HG03060 (cell line): ENCODE results near the gene YPEL3.
A peak's percentile ranks its signal among the peaks of the same experiment; 100 is the strongest.
"Not testable (repeated sequence)": the region's sequence is repeated elsewhere in the genome, so short reads cannot be mapped to it uniquely, and the experiment has no call there.

Experiments used
- ATAC-seq: cut with Tn5 transposase; IDR thresholded peaks from one replicate; pipeline ENCODE4 v1.9.1; 2021; ENCODE audit warnings: low read depth, moderate number of reproducible peaks; ENCODE audit not compliant: unreplicated experiment

YPEL3 gene

GRCh38 chr16:30119428-30119827, 23.4 kb upstream of the YPEL3 start:
- ATAC-seq = no peak

- no peak for ATAC-seq
These were observed 21.8 kb upstream of the YPEL3 start for GRCh38 chr16:30117768-30118167.

GRCh38 chr16:30116291-30117207, 20.5 kb upstream of the YPEL3 start:
- no peak for ATAC-seq

- ATAC-seq = no peak
These were observed 19.2 kb upstream of the YPEL3 start for GRCh38 chr16:30115238-30115637.

GRCh38 chr16:30114833-30115232, 18.8 kb upstream of the YPEL3 start:
- ATAC-seq = not testable (repeated sequence)

GRCh38 chr16:30114411-30114810, 18.4 kb upstream of the YPEL3 start:
- no peak for ATAC-seq

GRCh38 chr16:30113711-30114333, 17.8 kb upstream of the YPEL3 start:
- no peak for ATAC-seq

- ATAC-seq = no peak
These were observed 17.2 kb upstream of the YPEL3 start, which contains the start of gene GDPD3 for GRCh38 chr16:30113031-30113710. Gene GDPD3, minus strand, starts transcription at chr16:30113537. Its CDS starts 59 bp downstream, at chr16:30113478.

- no peak for ATAC-seq
These were observed 16.4 kb upstream of the YPEL3 start for GRCh38 chr16:30112197-30113030.

GRCh38 chr16:30110661-30111060, 14.6 kb upstream of the YPEL3 start:
- no peak for ATAC-seq

GRCh38 chr16:30108059-30108850, 12.2 kb upstream of the YPEL3 start:
- no peak for ATAC-seq

GRCh38 chr16:30104492-30104891, 8.5 kb upstream of the YPEL3 start:
- no peak for ATAC-seq

GRCh38 chr16:30104090-30104489, 8.1 kb upstream of the YPEL3 start:
- no peak for ATAC-seq

GRCh38 chr16:30096862-30097563, 1.0 kb upstream of the YPEL3 start:
- ATAC-seq = no peak

GRCh38 chr16:30095166-30096078, 591 bp downstream of the YPEL3 start:
- ATAC-seq = no peak

GRCh38 chr16:30094541-30095165, 1.4 kb downstream of the YPEL3 start:
- no peak for ATAC-seq

GRCh38 chr16:30092373-30093010, 3.5 kb downstream of the YPEL3 start:
- peak; percentile 36 for ATAC-seq
